ENCODE measurements around the gene SLC26A3.

- TF ChIP-seq CTCF (conservative IDR thresholded peaks at IDR 0.05; ENCODE audit: low read depth, low read length) = no peak
- TF ChIP-seq EZH2 (IDR thresholded peaks at IDR 0.05; ENCODE audit: low read length, unreplicated experiment) = no peak
- no peak for TF ChIP-seq EZH2phosphoT487 (IDR thresholded peaks at IDR 0.05; ENCODE audit: borderline replicate concordance, low read length)
These were observed 58.7 kb downstream of the SLC26A3 start for GRCh38 chr7:107744345-107744750.

Data from PC-3 (cell line).